GM21576 (cell line): ENCODE measurements around the gene SLC25A19.

ENCODE experiments used
- ATAC-seq: cut with Tn5 transposase; IDR thresholded peaks from one replicate; pipeline ENCODE4 v1.9.1; 2021; ENCODE audit warnings: mild to moderate bottlenecking, moderate library complexity; ENCODE audit not compliant: unreplicated experiment

The SLC25A19 gene

GRCh38 chr17:75241996-75242460, 47.2 kb downstream of the SLC25A19 start:
- ATAC-seq, result no peak

GRCh38 chr17:75241502-75241901, 47.7 kb downstream of the SLC25A19 start:
- no peak for ATAC-seq

GRCh38 chr17:75241143-75241430, 48.1 kb downstream of the SLC25A19 start:
- no peak for ATAC-seq

- no peak for ATAC-seq
These were observed 48.7 kb downstream of the SLC25A19 start for GRCh38 chr17:75240394-75241142.

- no peak for ATAC-seq
These were observed 49.3 kb downstream of the SLC25A19 start for GRCh38 chr17:75239778-75240393.

GRCh38 chr17:75239214-75239613, 50.0 kb downstream of the SLC25A19 start:
- no peak for ATAC-seq

GRCh38 chr17:75238684-75239191, 50.5 kb downstream of the SLC25A19 start:
- ATAC-seq, result no peak

- ATAC-seq, result no peak
These were observed 51.1 kb downstream of the SLC25A19 start for GRCh38 chr17:75238020-75238580.

- ATAC-seq, result no peak
These were observed 51.9 kb downstream of the SLC25A19 start for GRCh38 chr17:75237100-75238014.

- no peak for ATAC-seq
These were observed 56.4 kb downstream of the SLC25A19 start for GRCh38 chr17:75232786-75233185.

GRCh38 chr17:75231741-75232464, 57.3 kb downstream of the SLC25A19 start:
- ATAC-seq, result no peak

GRCh38 chr17:75231071-75231470, 58.2 kb downstream of the SLC25A19 start:
- ATAC-seq, result no peak

GRCh38 chr17:75228847-75229246, 60.4 kb downstream of the SLC25A19 start:
- ATAC-seq, result no peak

- ATAC-seq, result no peak
These were observed 60.9 kb downstream of the SLC25A19 start for GRCh38 chr17:75228305-75228704.

GRCh38 chr17:75227729-75228128, 61.5 kb downstream of the SLC25A19 start:
- no peak for ATAC-seq

GRCh38 chr17:75225016-75225415, 64.2 kb downstream of the SLC25A19 start:
- no peak for ATAC-seq
